Activated CD4-positive, CD25-positive, alpha-beta regulatory T cell treated with anti-CD3 and anti-CD28 coated beads, Interleukin-2, amount 50 U/mL, for 24 hours (primary cell): ENCODE results near the gene INMT.
"Not testable (repeated sequence)": the region's sequence is repeated elsewhere in the genome, so short reads cannot be mapped to it uniquely, and the experiment has no call there.

Experiments used
- ATAC-seq, 2 donors: fragments of 150-1000 bp; cut with Tn5 transposase; one replicate each; pipeline ENCODE4 v1.10.0; 2021; ENCODE audit warnings: mild to moderate bottlenecking in 1 of 2, moderate library complexity in 1 of 2

Gene INMT

GRCh38 chr7:30751696-30752273 is at the start of gene INMT:
INMT (plus strand) TSS chr7:30752135; CDS start chr7:30752151, 16 bp downstream.
- no peak for ATAC-seq

GRCh38 chr7:30702200-30702599 is 49.7 kb upstream of the INMT start:
- ATAC-seq = peak in 1 of 2 donors; percentile 33

GRCh38 chr7:30703756-30704155 is 48.2 kb upstream of the INMT start:
- no peak for ATAC-seq

GRCh38 chr7:30705008-30705407 is 46.9 kb upstream of the INMT start:
- ATAC-seq = no peak

- ATAC-seq = no peak
These were observed 46.3 kb upstream of the INMT start for GRCh38 chr7:30705596-30705995.

- no peak for ATAC-seq
These were observed 45.6 kb upstream of the INMT start for GRCh38 chr7:30706316-30706715.

GRCh38 chr7:30706908-30707307 is 45.0 kb upstream of the INMT start:
- ATAC-seq = no peak

- no peak for ATAC-seq
These were observed 44.3 kb upstream of the INMT start for GRCh38 chr7:30707391-30708357.

- ATAC-seq = no peak
These were observed 43.5 kb upstream of the INMT start for GRCh38 chr7:30708412-30708811.

- no peak for ATAC-seq
These were observed 43.0 kb upstream of the INMT start for GRCh38 chr7:30708983-30709382.

GRCh38 chr7:30709549-30709948 is 42.4 kb upstream of the INMT start:
- no peak for ATAC-seq

- no peak for ATAC-seq
These were observed 41.3 kb upstream of the INMT start for GRCh38 chr7:30710669-30711068.

- ATAC-seq = no peak
These were observed 38.5 kb upstream of the INMT start for GRCh38 chr7:30713392-30713791.

- no peak for ATAC-seq
These were observed 37.8 kb upstream of the INMT start for GRCh38 chr7:30714129-30714528.

- ATAC-seq = no peak
These were observed 34.8 kb upstream of the INMT start for GRCh38 chr7:30717181-30717580.

- not testable (repeated sequence) for ATAC-seq
These were observed 32.5 kb upstream of the INMT start for GRCh38 chr7:30719434-30719833.

GRCh38 chr7:30721211-30721610 is 30.7 kb upstream of the INMT start:
- no peak for ATAC-seq

- ATAC-seq = no peak
These were observed 29.7 kb upstream of the INMT start for GRCh38 chr7:30722187-30722586.

- ATAC-seq = no peak
These were observed 29.3 kb upstream of the INMT start for GRCh38 chr7:30722671-30723070.

- no peak for ATAC-seq
These were observed 28.2 kb upstream of the INMT start for GRCh38 chr7:30723776-30724175.

- ATAC-seq = no peak
These were observed 25.5 kb upstream of the INMT start for GRCh38 chr7:30726296-30727006.

- peak; percentile 79 to 85 for ATAC-seq
These were observed 24.6 kb upstream of the INMT start for GRCh38 chr7:30727061-30727945.
